Thyroid gland (tissue), 4 donors: ENCODE measurements around the gene USP8. TPM values are rescaled to one million over a fixed set of nuclear protein-coding genes. Genes with fewer than 3 reads are reported as not detected.

Experiments used
- DNase-seq, 2 donors: peaks; one replicate each; pipeline ENCODE4 v3.0.0-alpha.2; 2019
- H3K27ac ChIP-seq, 3 donors: fragments of 200-600 bp; sonication (generic); 1 replicate in 2 of 3; 2 replicates in 1 of 3; pipeline ENCODE4 v1.5.1; 2016 to 2019; ENCODE audit warnings: mild to moderate bottlenecking in 1 of 3, moderate library complexity in 1 of 3
- H3K27me3 ChIP-seq: fragments of 200-600 bp; sonication (generic); one replicate; pipeline ENCODE4 v1.5.1; 2019
- H3K36me3 ChIP-seq, 2 donors: fragments of 200-600 bp; sonication (generic); one replicate each; pipeline ENCODE4 v1.5.1; 2016 to 2019
- H3K4me1 ChIP-seq, 2 donors: fragments of 200-600 bp; sonication (generic); one replicate each; pipeline ENCODE4 v1.5.1; 2017 to 2019
- H3K4me3 ChIP-seq, 3 donors: fragments of 200-600 bp; sonication (generic); replicated peaks in 1 of 3; 1 replicate in 2 of 3; 2 replicates in 1 of 3; pipeline ENCODE4 v1.5.1; 2016; ENCODE audit warnings: mild to moderate bottlenecking in 1 of 3
- H3K9me3 ChIP-seq: fragments of 200-600 bp; sonication (generic); one replicate; pipeline ENCODE4 v1.5.1; 2017
- CTCF ChIP-seq, 6 experiments: fragments of 200-600 bp in 3 of 6; fragments of 450-650 bp in 3 of 6; sonication (generic) in 3 of 6; IDR thresholded peaks; one replicate each; pipeline ENCODE4 v1.5.1; 2016 to 2019; ENCODE audit warnings: antibody characterized with exemption in 6 of 6, mild to moderate bottlenecking in 2 of 6, inconsistent platforms in 1 of 6, moderate library complexity in 1 of 6
- POLR2A ChIP-seq, 2 donors: fragments of 450-650 bp; IDR thresholded peaks; one replicate each; pipeline ENCODE4 v1.6.1; 2017; ENCODE audit warnings: antibody characterized with exemption in 2 of 2, mild to moderate bottlenecking in 2 of 2, moderate library complexity in 1 of 2
- WGBS, 2 donors: methylation state at CpG; one replicate each; pipeline ENCODE4 v1.1.5; 2017; 5-methylcytosine and 5-hydroxymethylcytosine counted together
- intact Hi-C: fragments of 100-400 bp; cut with DNase I; formaldehyde crosslinking; loops from one replicate; pipeline ENCODE4 v1.15.1; 2023
- total RNA-seq, 4 donors: library from RNA; depleted of rRNA; stranded (reverse); fragments of >200 nt; gene quantifications; one replicate each; pipeline ENCODE4 v1.2.3, GENCODE V29; 2016

The USP8 gene
- total RNA-seq, 4 donors from 2014 or later = 62.8 to 89.6 (median 87.9) TPM

GRCh38 chr15:50440932-50441331 is 16.7 kb downstream of the USP8 start:
- intact Hi-C loops = no loop called here
- 97 to 99% methylated on average over 5 of the region's 5 CpGs for WGBS, 2 donors
- Histone ChIP-seq H3K27me3 (no peaks in the 10 kb centered on the region), H3K36me3 (peaks cover 0 to 25% of the 10 kb centered on the region in 2 donors), H3K9me3 (no peaks in the 10 kb centered on the region), H3K4me1 (no peaks in the 10 kb centered on the region), H3K27ac (no peak overlapping the region), H3K4me3 (no peak overlapping the region)
- TF ChIP-seq POLR2A (IDR thresholded peaks at IDR 0.05) (no peak), CTCF (IDR thresholded peaks at IDR 0.05) (no peak)
- DNase-seq = no peak

GRCh38 chr15:50452927-50453326 is 28.7 kb downstream of the USP8 start:
- no peak for DNase-seq
- TF ChIP-seq POLR2A (IDR thresholded peaks at IDR 0.05) (no peak), CTCF (IDR thresholded peaks at IDR 0.05) (no peak)
- Histone ChIP-seq H3K4me3 (no peak overlapping the region), H3K27ac (no peak overlapping the region), H3K36me3 (peaks cover 4 to 8% of the 10 kb centered on the region in 2 donors), H3K27me3 (no peaks in the 10 kb centered on the region), H3K9me3 (no peaks in the 10 kb centered on the region), H3K4me1 (no peaks in the 10 kb centered on the region)
- intact Hi-C loops = no loop called here

- peaks cover 6 to 10% of the 10 kb centered on the region in 2 donors for H3K36me3 ChIP-seq
- 90 to 91% methylated on average over 7 of the region's 7 CpGs for WGBS, 2 donors
- no peak overlapping the region for H3K27ac ChIP-seq
- no peaks in the 10 kb centered on the region for H3K27me3 ChIP-seq
- no peaks in the 10 kb centered on the region for H3K9me3 ChIP-seq
- DNase-seq = no peak
- peaks cover 0 to 2% of the 10 kb centered on the region in 2 donors for H3K4me1 ChIP-seq
- no peak for TF ChIP-seq CTCF (IDR thresholded peaks at IDR 0.05)
- no peak for TF ChIP-seq POLR2A (IDR thresholded peaks at IDR 0.05)
- intact Hi-C loops = no loop called here
- H3K4me3 ChIP-seq = no peak overlapping the region
These were observed 34.3 kb downstream of the USP8 start for GRCh38 chr15:50458348-50459112.

GRCh38 chr15:50463423-50464358 is 39.5 kb downstream of the USP8 start:
- Histone ChIP-seq H3K36me3 (peaks cover 6 to 10% of the 10 kb centered on the region in 2 donors), H3K27ac (no peak overlapping the region), H3K4me1 (peaks cover 0 to 7% of the 10 kb centered on the region in 2 donors), H3K4me3 (no peak overlapping the region), H3K9me3 (no peaks in the 10 kb centered on the region), H3K27me3 (no peaks in the 10 kb centered on the region)
- TF ChIP-seq CTCF (IDR thresholded peaks at IDR 0.05) = no peak
- TF ChIP-seq POLR2A (IDR thresholded peaks at IDR 0.05) = no peak
- WGBS, 2 donors = 55 to 60% methylated on average over 2 of the region's 2 CpGs
- intact Hi-C loops = no loop called here
- DNase-seq = no peak

- Histone ChIP-seq H3K27ac (no peak overlapping the region), H3K4me3 (no peak overlapping the region), H3K36me3 (peaks cover 9 to 11% of the 10 kb centered on the region in 2 donors), H3K27me3 (no peaks in the 10 kb centered on the region), H3K9me3 (no peaks in the 10 kb centered on the region), H3K4me1 (no peaks in the 10 kb centered on the region)
- no peak for DNase-seq
- WGBS, 2 donors = 98 to 99% methylated on average over 2 of the region's 2 CpGs
- TF ChIP-seq POLR2A (IDR thresholded peaks at IDR 0.05) (no peak), CTCF (IDR thresholded peaks at IDR 0.05) (no peak)
- intact Hi-C loops = no loop called here
These were observed 46.9 kb downstream of the USP8 start for GRCh38 chr15:50471072-50471471.
